Mononuclear cell (primary cell): ENCODE results near the gene TSC1. TPM values are rescaled to one million over a fixed set of nuclear protein-coding genes. Genes with fewer than 3 reads are reported as not detected.

ENCODE experiments used
- H3K27me3 ChIP-seq: 2 replicates; pipeline ENCODE4 v1.6.0; 2011; ENCODE audit warnings: low read length, control low read depth; ENCODE audit not compliant: insufficient read depth
- H3K4me1 ChIP-seq: 2 replicates; pipeline ENCODE4 v1.5.1; 2011; ENCODE audit warnings: mild to moderate bottlenecking, low read length, control low read depth; ENCODE audit not compliant: insufficient read depth
- H3K4me3 ChIP-seq: 2 replicates; pipeline ENCODE4 v1.5.1; 2011; ENCODE audit warnings: mild to moderate bottlenecking, low read length, moderate library complexity
- H3K9me3 ChIP-seq: 2 replicates; pipeline ENCODE4 v1.5.1; 2011; ENCODE audit warnings: low read depth, mild to moderate bottlenecking, control low read depth, low read length
- total RNA-seq: library from RNA; depleted of rRNA; stranded (reverse); fragments of >200 nt; gene quantifications from one replicate; pipeline ENCODE4 v1.2.3, GENCODE V29; 2012

Gene TSC1
- total RNA-seq, 1 donor, result 48.5 TPM

DNA sequence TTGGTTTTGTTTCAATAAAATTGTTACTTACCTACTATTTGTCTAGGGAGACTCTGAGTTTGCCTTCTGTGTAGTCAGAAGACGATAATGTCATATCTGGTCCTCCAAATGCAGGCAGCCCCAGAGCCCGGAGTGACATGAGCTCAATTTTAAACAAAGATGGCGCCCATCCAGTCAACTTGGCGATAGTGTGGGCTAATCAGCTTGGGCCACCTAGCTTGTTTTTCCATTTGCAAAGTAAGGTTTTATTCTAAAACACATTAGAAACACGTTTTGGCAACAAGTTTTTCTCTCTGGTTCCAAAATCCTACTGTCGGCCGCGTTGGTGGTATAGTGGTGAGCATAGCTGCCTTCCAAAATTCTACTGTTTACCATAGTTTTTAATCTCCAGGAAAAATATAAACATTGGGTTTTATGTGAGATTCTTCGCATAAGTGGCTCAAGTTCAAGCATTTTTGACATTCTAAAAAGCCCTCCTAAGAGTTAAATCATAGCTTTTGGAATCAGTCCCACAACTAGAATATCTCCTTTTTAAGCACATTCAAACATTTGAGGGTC lies 13.2 kb downstream of the TSC1 start:
- Histone ChIP-seq H3K27me3 (no peaks in the 10 kb centered on the region), H3K4me1 (no peaks in the 10 kb centered on the region), H3K4me3 (no peak overlapping the region), H3K9me3 (no peaks in the 10 kb centered on the region)

DNA sequence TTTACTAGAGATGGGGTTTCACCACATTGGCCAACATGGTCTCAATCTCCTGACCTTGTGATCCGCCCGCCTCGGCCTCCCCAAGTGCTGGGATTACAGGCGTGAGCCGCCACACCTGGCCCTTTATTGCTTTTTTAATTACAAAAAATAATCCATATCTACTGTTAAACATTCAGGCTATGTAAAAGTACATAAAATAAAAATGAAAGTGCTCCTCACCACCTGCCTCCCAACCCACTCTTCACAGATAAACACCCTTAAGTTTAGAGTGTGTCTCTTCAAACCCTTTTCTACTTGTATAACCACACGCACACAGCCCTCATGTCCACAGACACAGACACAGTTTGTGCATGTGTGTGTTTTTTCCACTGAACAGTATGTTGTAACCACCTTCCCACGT lies 16.7 kb downstream of the TSC1 start:
- H3K27me3 ChIP-seq, result no peaks in the 10 kb centered on the region
- H3K9me3 ChIP-seq, result no peaks in the 10 kb centered on the region
- no peak overlapping the region for H3K4me3 ChIP-seq
- H3K4me1 ChIP-seq, result no peaks in the 10 kb centered on the region

DNA sequence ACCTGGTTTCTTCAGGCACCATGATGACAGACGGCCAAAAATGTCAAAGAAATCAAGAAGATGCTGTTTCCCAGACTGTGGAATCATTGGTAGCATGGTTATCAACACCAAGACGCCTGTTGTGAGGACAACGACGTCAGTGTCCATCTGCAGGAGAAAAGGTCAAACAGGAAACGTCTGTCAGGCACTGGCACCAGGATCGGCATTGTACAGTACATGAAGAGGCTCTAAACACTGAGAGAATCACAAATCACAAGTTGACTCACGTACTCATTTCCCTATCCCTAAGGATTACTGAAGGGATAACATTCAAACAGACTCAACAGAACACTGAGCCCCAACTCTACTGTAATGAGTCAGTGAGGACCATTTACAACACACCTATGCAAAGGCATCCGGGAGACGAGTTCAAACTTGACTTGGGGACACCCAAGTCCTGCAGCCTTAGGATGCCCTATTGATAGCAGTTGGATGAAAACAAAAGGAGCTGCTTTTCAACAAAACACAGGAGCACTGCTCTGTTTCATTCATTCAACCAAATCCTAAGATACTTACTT lies 21.0 kb downstream of the TSC1 start:
- H3K4me1 ChIP-seq, result no peaks in the 10 kb centered on the region
- H3K9me3 ChIP-seq, result no peaks in the 10 kb centered on the region
- no peak overlapping the region for H3K4me3 ChIP-seq
- no peaks in the 10 kb centered on the region for H3K27me3 ChIP-seq

DNA sequence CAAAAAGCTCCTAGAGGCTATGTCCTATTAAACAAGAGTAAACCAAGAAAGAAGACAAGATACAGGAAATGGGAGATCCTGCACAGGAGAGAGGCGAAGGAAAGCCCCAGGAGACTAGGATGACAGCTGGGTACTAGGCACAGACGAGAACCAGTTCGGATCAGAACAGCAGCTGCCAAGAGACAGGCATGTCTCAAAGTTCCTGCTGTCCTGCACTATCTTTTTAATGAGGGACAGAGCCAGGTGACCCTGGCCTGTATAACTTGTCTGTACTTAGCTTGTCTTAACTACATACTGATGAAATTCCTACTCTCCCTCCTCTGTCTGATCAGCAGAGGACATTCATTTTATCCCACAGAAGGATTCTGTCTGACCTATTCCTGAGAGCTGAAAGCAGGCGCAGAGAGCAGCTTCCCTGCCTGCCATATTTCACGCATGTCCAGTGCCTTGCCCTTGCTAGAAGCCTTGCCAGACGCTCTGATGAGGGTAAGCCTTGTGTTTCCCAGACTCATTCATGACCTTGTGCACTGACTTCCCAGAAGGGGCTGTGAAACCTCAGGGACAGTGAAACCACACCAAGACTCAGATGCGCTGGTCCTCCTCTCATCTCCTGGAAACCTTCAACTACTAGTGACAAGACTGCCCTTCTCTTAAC lies 24.7 kb downstream of the TSC1 start:
- no peak overlapping the region for H3K4me3 ChIP-seq
- H3K27me3 ChIP-seq, result no peaks in the 10 kb centered on the region
- no peaks in the 10 kb centered on the region for H3K4me1 ChIP-seq
- H3K9me3 ChIP-seq, result no peaks in the 10 kb centered on the region

DNA sequence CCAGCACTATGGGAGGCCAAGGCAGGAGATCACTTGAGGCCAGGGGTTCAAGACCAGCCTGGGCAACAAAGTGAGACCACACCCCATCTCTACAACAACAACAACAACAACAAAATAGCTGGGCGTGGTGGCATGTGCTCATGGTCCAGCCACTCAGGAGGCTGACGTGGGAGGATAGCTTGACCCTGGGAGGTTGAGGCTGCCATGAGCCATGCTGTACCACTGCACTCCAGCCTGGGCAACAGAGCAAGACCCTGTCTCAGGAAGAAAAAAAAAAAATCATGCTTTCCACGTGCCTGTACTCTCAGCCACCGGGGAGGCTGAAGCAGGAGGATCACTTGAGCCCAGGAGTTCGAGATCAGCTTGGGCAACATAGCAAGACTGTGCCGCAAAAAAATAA lies 29.5 kb downstream of the TSC1 start:
- Histone ChIP-seq H3K9me3 (no peaks in the 10 kb centered on the region), H3K4me3 (no peak overlapping the region), H3K27me3 (no peaks in the 10 kb centered on the region), H3K4me1 (no peaks in the 10 kb centered on the region)

DNA sequence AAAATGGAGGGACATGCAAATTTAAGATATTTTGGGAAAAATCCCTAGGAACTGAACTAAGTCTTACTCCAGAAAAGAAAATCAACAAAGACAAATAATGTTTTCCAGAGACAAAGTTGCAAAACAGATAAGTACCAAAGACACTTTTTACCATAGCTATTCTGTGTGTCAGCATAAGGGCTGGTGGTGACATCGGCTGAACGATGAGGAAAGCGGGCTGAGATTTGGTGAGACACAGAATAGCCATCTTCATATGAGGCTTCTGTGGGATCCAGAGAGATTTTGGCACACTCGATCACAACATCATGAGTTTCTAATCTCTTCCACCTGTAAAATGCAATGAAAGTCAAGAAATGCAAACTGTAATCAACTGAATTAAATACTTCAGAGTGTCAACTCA lies 32.3 kb downstream of the TSC1 start:
- Histone ChIP-seq H3K4me3 (no peak overlapping the region), H3K27me3 (no peaks in the 10 kb centered on the region), H3K4me1 (no peaks in the 10 kb centered on the region), H3K9me3 (no peaks in the 10 kb centered on the region)

DNA sequence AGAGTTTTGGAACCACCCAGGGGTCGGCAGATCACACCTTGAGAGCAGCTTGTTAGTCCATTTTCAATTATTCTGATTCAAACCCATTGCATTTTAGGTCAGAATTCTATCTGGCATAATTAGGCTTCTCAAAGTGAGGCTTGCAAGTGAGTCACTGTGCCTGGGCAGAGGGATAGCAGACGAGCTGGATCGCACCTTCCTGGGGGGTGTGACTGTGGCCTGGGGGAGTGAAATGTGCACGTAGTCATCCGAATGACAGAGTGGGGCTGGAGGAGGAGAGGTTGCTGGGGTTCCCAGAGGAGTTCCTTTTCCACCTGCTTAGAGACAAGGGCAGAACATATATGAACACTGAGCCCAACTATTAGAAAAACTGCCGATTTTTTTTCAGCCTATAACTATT lies 34.0 kb downstream of the TSC1 start:
- no peak overlapping the region for H3K4me3 ChIP-seq
- H3K9me3 ChIP-seq, result no peaks in the 10 kb centered on the region
- no peaks in the 10 kb centered on the region for H3K4me1 ChIP-seq
- no peaks in the 10 kb centered on the region for H3K27me3 ChIP-seq

DNA sequence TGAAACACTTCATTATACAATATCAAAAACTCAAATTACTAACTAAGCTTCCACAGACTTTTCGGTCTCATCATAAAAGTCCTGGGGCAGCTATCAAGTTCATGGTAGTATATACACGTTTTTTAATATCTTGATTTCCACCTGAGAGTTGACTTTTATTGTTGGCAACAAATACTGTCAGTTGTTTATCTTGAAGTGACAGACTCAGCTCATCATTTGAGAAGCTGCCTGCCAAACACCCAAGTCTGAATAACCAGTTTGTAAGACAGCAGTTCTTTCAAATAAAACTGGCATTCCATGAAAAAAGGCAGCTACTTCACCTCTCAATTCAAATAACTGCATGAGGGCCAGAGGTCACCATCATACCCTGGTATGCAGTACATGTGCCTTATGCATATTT lies 35.1 kb downstream of the TSC1 start:
- H3K9me3 ChIP-seq, result no peaks in the 10 kb centered on the region
- H3K4me1 ChIP-seq, result no peaks in the 10 kb centered on the region
- no peaks in the 10 kb centered on the region for H3K27me3 ChIP-seq
- no peak overlapping the region for H3K4me3 ChIP-seq

DNA sequence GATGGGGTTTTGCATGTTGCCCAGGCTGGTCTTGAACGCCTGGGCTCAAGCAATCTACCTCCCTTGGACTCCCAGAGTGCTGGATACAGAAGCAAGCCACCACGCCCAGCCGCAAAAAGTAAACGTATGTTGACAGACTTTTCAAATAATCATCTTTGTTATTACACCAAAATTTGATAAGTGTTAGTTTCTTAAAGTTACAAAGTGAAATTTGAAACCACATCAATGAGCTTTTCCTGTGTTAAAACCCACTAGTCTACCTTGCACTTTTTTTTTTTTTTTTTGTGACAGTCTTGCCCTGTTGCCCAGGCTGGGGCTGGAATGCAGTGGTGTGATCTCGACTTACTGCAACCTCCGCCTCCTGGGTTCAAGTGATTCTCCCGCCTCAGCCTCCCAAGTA lies 35.8 kb downstream of the TSC1 start:
- Histone ChIP-seq H3K4me3 (no peak overlapping the region), H3K4me1 (no peaks in the 10 kb centered on the region), H3K9me3 (no peaks in the 10 kb centered on the region), H3K27me3 (no peaks in the 10 kb centered on the region)

DNA sequence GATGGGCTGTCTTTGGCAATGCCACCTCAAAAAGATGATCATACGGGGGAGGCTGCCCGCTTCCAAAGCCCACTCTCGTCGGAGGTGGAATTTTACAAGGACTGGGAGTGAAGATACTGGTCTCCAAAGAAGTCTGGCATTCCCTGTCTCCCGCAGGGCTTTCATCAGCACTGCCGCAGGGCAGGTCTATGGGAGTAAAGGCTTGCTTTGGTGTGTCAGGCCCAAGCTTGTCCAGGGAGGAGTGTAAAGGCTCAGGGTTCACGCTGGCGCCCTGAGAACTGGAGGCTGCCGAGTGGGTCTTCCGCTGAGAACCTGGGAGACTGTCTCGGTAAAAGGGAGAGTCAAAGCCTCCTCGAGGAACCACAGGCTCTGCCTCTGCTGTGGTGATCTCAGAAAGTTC lies 38.7 kb downstream of the TSC1 start:
- H3K4me3 ChIP-seq, result no peak overlapping the region
- H3K4me1 ChIP-seq, result no peaks in the 10 kb centered on the region
- no peaks in the 10 kb centered on the region for H3K27me3 ChIP-seq
- no peaks in the 10 kb centered on the region for H3K9me3 ChIP-seq

DNA sequence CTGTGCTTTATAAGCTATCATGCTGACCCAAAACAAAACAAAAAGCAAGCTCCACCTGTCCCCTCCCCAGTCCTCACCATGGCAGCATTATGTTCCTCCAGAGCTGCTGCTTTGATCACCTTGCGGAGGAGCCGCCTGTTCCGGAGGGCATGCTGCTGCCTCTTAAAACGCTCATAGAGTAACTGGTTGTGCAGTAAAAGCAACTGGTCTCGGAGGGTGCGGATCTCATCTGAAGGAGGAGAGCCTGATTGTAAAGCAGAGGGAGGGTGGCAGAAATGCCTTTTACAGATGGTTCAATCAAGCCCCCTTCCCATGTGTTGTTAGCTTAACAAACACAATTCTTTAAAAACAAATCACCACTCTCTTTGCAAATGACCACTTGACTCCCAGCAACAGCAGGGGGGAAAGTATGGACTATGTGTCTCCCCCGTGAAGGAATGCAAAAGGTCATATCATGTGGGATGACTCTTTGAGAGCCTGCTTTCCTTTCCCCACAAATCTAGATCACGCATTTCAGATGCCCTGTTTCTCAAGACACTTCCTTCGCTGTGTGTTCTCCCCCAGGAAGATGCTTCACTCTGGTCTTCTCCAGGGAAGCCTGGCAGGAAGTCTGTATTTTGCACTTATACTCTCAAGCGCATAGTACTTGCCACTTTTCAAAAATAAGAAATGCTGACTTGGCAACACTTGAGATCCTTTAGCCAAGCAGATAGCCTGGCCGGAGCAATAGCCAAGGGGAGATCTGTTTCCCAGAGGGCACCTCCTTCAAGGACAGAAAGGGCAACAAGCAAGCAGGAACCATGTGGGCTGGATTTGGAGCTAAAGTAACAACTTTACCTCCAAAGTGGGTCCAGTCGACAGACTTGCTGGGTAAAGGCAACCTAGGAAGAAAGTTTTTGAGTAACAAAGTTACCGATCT lies 40.6 kb downstream of the TSC1 start:
- Histone ChIP-seq H3K27me3 (no peaks in the 10 kb centered on the region), H3K4me3 (no peak overlapping the region), H3K4me1 (no peaks in the 10 kb centered on the region), H3K9me3 (no peaks in the 10 kb centered on the region)

DNA sequence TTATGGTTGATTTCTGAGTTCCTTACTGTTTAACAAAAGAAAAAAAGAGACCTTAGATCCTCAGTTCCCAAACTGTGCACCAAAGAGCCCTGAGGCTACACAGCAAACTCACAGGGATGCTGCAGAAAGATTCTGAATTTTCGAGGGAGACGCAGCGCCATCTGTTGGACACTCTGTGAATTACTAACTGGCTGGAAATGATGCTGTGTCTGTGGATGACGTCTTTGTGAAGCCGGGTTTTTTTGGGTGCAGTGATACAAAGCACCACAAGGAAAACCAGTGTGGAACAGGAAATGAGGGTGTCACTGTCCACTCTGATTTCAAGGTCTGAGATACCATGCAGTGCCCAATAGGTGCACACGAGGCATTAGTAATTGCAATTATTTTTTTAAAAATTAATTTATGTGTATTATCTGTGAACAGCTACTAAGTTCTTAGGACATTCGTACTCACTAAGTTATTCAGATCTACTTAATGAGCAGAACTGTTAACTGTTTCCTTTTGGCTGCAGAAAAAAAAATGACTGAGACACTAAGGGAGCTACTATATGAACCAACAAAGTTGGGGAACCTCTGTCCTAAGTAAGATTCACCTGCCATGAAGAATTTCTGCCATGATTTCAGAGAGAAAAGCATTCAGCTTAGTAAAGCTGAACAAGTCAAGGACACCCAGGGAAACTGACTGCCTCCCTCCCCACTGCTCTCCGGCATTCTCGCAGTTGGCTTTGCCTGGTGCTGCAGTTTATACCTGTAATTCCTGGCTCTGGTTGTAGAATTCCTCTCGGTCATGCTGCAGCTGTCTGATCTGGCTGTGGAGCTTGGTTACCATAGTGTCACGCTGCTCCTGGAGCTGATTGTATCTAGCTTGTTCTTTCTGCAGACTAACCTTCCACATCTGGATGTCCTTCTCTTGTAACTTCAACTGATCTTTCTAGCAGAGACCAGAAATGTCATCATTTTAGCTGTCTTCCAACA lies 42.3 kb downstream of the TSC1 start:
- no peaks in the 10 kb centered on the region for H3K9me3 ChIP-seq
- no peaks in the 10 kb centered on the region for H3K27me3 ChIP-seq
- H3K4me1 ChIP-seq, result no peaks in the 10 kb centered on the region
- H3K4me3 ChIP-seq, result no peak overlapping the region

DNA sequence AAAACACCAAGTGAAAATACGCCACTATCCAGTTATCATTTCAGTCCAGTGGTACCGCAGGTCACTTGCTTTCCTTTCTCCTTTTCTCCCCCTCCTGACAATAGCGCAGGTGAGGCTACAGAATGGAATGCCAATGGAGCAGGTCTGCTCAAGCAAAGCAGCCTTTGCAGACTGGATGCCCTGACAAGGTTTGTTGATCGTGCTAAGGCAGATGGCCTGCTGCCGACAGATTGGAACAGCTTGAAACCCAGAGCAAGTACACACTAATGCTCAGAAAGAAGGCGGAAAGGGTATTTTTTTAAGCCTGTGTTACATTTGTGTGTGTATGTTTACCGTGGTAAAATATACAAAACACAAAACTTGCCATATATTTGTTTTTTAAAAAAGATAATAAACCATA lies 46.4 kb downstream of the TSC1 start:
- no peaks in the 10 kb centered on the region for H3K27me3 ChIP-seq
- no peaks in the 10 kb centered on the region for H3K9me3 ChIP-seq
- H3K4me1 ChIP-seq, result no peaks in the 10 kb centered on the region
- no peak overlapping the region for H3K4me3 ChIP-seq

DNA sequence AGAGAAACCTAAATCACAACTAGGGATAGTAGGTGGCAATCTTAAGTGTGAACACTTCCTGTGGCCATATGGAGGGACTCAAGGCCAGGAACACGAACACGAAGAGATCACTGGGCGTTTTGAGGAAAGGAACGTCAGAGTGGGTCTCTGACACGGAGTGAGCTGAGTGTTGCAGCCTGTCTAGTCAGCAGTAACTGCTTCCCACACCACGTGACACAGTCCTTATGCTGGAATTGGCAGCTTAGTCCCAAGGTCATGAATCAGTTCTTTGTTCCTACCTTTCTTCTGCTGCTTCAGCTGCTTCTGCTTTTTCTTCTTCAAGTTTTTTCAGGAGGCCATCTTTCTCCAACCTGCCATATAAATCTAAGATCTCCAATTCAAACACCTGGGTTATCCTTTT lies 47.5 kb downstream of the TSC1 start:
- no peaks in the 10 kb centered on the region for H3K27me3 ChIP-seq
- H3K9me3 ChIP-seq, result no peaks in the 10 kb centered on the region
- no peak overlapping the region for H3K4me3 ChIP-seq
- no peaks in the 10 kb centered on the region for H3K4me1 ChIP-seq
